ENCODE data around the gene MTLN. TPM values are rescaled to one million over a fixed set of nuclear protein-coding genes. Genes with fewer than 3 reads are reported as not detected.

The MTLN gene
- total and polyA plus RNA-seq, 10 of the 15 experiments (the other 5 are each of a cell fraction or from before 2014, with no cell fraction given) = 6.6 to 140 (median 60.4) TPM

DNA sequence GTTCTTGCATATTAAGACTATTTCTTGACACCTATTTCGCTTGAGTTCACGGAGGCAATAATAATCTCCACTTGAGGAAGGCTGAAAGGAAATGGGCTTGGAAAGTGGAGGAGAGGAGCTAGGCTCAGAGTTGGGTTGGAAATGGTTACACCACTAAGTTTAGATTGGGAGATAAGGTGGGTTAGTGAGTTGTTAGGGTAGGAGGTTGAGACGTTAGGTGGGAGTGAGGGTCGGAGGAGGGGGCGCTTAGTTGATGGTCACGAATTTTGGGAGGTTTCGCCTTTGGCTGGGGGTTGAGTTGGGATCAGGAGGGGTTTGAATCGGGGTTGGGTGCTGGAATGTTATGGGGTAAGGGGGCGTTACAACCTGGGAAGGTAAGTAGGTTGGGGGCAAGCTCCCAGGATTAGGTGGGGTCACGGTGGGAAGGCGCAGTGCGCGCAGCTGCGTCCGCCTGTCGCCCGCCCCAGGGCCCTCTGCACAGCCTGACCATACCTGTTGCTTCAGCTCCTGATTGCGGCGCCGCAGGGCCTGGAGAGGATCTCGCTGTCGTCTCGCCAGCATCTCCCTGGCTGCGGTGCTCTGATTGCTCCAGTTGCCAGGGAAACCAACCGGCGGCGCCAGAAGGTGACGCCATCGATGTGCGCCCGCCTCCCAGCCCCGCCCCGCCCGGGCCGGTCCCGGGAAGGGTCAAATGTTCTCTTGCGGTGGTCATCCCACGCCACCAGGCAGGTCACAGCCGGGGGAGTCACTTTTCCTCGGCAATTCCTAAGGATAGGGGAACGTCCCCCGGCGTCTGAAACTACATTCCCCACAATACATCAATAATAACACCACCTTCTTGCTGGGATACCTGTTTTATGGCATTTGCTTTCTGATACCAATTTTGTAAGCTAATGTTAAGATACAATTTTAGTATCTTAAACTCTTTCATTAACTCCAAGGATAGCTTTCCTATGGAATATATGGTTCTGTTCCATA is 7.7 kb downstream of the MTLN start, which contains the start of gene NPHP1 (continued):
- TF ChIP-seq, protein P1, sequence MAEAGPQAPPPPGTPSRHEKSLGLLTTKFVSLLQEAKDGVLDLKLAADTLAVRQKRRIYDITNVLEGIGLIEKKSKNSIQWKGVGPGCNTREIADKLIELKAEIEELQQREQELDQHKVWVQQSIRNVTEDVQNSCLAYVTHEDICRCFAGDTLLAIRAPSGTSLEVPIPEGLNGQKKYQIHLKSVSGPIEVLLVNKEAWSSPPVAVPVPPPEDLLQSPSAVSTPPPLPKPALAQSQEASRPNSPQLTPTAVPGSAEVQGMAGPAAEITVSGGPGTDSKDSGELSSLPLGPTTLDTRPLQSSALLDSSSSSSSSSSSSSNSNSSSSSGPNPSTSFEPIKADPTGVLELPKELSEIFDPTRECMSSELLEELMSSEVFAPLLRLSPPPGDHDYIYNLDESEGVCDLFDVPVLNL (IDR thresholded peaks at IDR 0.05; ENCODE audit: low read depth, low read length) = no peak
- TF ChIP-seq, protein P2, sequence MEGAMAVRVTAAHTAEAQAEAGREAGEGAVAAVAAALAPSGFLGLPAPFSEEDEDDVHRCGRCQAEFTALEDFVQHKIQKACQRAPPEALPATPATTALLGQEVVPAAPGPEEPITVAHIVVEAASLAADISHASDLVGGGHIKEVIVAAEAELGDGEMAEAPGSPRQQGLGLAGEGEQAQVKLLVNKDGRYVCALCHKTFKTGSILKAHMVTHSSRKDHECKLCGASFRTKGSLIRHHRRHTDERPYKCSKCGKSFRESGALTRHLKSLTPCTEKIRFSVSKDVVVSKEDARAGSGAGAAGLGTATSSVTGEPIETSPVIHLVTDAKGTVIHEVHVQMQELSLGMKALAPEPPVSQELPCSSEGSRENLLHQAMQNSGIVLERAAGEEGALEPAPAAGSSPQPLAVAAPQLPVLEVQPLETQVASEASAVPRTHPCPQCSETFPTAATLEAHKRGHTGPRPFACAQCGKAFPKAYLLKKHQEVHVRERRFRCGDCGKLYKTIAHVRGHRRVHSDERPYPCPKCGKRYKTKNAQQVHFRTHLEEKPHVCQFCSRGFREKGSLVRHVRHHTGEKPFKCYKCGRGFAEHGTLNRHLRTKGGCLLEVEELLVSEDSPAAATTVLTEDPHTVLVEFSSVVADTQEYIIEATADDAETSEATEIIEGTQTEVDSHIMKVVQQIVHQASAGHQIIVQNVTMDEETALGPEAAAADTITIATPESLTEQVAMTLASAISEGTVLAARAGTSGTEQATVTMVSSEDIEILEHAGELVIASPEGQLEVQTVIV (IDR thresholded peaks at IDR 0.05; ENCODE audit: borderline replicate concordance, partially characterized antibody) = no peak
- TF ChIP-seq, protein P3, sequence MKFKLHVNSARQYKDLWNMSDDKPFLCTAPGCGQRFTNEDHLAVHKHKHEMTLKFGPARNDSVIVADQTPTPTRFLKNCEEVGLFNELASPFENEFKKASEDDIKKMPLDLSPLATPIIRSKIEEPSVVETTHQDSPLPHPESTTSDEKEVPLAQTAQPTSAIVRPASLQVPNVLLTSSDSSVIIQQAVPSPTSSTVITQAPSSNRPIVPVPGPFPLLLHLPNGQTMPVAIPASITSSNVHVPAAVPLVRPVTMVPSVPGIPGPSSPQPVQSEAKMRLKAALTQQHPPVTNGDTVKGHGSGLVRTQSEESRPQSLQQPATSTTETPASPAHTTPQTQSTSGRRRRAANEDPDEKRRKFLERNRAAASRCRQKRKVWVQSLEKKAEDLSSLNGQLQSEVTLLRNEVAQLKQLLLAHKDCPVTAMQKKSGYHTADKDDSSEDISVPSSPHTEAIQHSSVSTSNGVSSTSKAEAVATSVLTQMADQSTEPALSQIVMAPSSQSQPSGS (IDR thresholded peaks at IDR 0.05; ENCODE audit: low read length) = no peak

GRCh38 chr2:110198016-110198415 is 14.3 kb downstream of the MTLN start:
- Histone ChIP-seq H3K4me1 (ENCODE audit: control insufficient read depth, insufficient read depth, low read length) (no peaks in the 10 kb centered on the region), H3K9me3 (replicated peaks; ENCODE audit: control insufficient read depth, insufficient read depth, low read length) (no peaks in the 10 kb centered on the region), H3K79me2 (ENCODE audit: control insufficient read depth, insufficient read depth, low read length) (no peaks in the 10 kb centered on the region), H3K36me3 (ENCODE audit: control insufficient read depth in 2 of 2, insufficient read depth in 2 of 2, low read length in 1 of 2) (no peaks in the 10 kb centered on the region), H3K4me3 (no peak overlapping the region), H3K9ac (ENCODE audit: control insufficient read depth, insufficient read depth, low read length) (no peak overlapping the region), H3K27ac (ENCODE audit: control insufficient read depth, insufficient read depth) (no peak overlapping the region), H3K27me3 (replicated peaks in 1 of 2; ENCODE audit: control insufficient read depth in 2 of 2, insufficient read depth in 2 of 2, low read length in 1 of 2) (no peaks in the 10 kb centered on the region), H4K20me1 (ENCODE audit: control insufficient read depth, insufficient read depth) (no peaks in the 10 kb centered on the region), H2AFZ (ENCODE audit: control insufficient read depth, low read depth, low read length) (no peak overlapping the region), H3K4me2 (ENCODE audit: control insufficient read depth, insufficient read depth) (no peak overlapping the region)
- FAIRE-seq = no peak
- no peak for DNase-seq (ENCODE audit: low read depth, low spot score)
- POLR2A ChIA-PET = no interaction called here
- CTCF ChIA-PET = no interaction called here
- in situ Hi-C loops (cut with MboI) = no loop called here
- intact Hi-C loops (cut with micrococcal nuclease; ENCODE audit: unreplicated experiment) = no loop called here
- RAD21 ChIA-PET (ENCODE audit: unreplicated experiment) = no interaction called here
- BruUV-seq (replicated peaks) = no TSS peak
- 63% methylated on average over 3 of the region's 3 CpGs for WGBS (ENCODE audit: insufficient coverage, insufficient replicate concordance, low lambda C conversion rate, missing lambda C conversion rate)
- SMC1A ChIA-PET (ENCODE audit: uncharacterized antibody, unreplicated experiment) = no interaction called here
- no peak for ATAC-seq
- no peak for TF ChIP-seq USF2 (IDR thresholded peaks at IDR 0.05; ENCODE audit: borderline replicate concordance, low read depth, low read length)
- no peak for TF ChIP-seq NFYA (IDR thresholded peaks at IDR 0.05; ENCODE audit: borderline replicate concordance, low read depth, low read length)
- TF ChIP-seq IKZF1 (conservative IDR thresholded peaks at IDR 0.05) = no peak
- TF ChIP-seq NR2C1 (IDR thresholded peaks at IDR 0.05) = no peak
- TF ChIP-seq IRF4 (IDR thresholded peaks at IDR 0.05; ENCODE audit: low read depth, low read length) = no peak
- TF ChIP-seq FOXM1 (IDR thresholded peaks at IDR 0.05; ENCODE audit: low read depth, low read length) = no peak
- no peak for TF ChIP-seq STAT1 (conservative IDR thresholded peaks at IDR 0.05)
- TF ChIP-seq BCL11A (IDR thresholded peaks at IDR 0.05; ENCODE audit: low read depth, low read length) = no peak
- TF ChIP-seq POLR2AphosphoS5 (IDR thresholded peaks at IDR 0.05; ENCODE audit: low read length) = no peak
- no peak for TF ChIP-seq BACH1 (IDR thresholded peaks at IDR 0.05; ENCODE audit: borderline replicate concordance)
- TF ChIP-seq, protein P1 (IDR thresholded peaks at IDR 0.05; ENCODE audit: low read depth, low read length) = no peak
- TF ChIP-seq NFYB (IDR thresholded peaks at IDR 0.05; ENCODE audit: insufficient read depth, low read depth, low read length) = no peak
- no peak for TF ChIP-seq POU2F2 (IDR thresholded peaks at IDR 0.05; ENCODE audit: borderline replicate concordance, low read depth, low read length)

Measured in GM12878 (cell line).